ENCODE results near the gene HS3ST3B1.

Gene HS3ST3B1

GRCh38 chr17:14321980-14322776 is 21.3 kb downstream of the HS3ST3B1 start:
- no peak for DNase-seq

- no peak for DNase-seq
Measured at GRCh38 chr17:14323522-14323981, 22.7 kb downstream of the HS3ST3B1 start.

- no peak for DNase-seq
Measured at GRCh38 chr17:14325618-14326167, 24.8 kb downstream of the HS3ST3B1 start.

- no peak for DNase-seq
Measured at GRCh38 chr17:14329900-14330491, 29.1 kb downstream of the HS3ST3B1 start.

- DNase-seq = no peak
Measured at GRCh38 chr17:14330492-14330962, 29.6 kb downstream of the HS3ST3B1 start.

- no peak for DNase-seq
Measured at GRCh38 chr17:14331225-14331981, 30.5 kb downstream of the HS3ST3B1 start.

GRCh38 chr17:14331982-14332298 is 31.1 kb downstream of the HS3ST3B1 start:
- DNase-seq = no peak

- DNase-seq = no peak
Measured at GRCh38 chr17:14332331-14332730, 31.4 kb downstream of the HS3ST3B1 start.

GRCh38 chr17:14333506-14333905 is 32.6 kb downstream of the HS3ST3B1 start:
- DNase-seq = no peak

GRCh38 chr17:14334276-14334840 is 33.5 kb downstream of the HS3ST3B1 start:
- DNase-seq = no peak

- no peak for DNase-seq
Measured at GRCh38 chr17:14334919-14335318, 34.0 kb downstream of the HS3ST3B1 start.

- DNase-seq = no peak
Measured at GRCh38 chr17:14336418-14336817, 35.5 kb downstream of the HS3ST3B1 start.

GRCh38 chr17:14337596-14338079 is 36.8 kb downstream of the HS3ST3B1 start:
- peak; percentile 82 for DNase-seq

- no peak for DNase-seq
Measured at GRCh38 chr17:14340857-14341754, 40.2 kb downstream of the HS3ST3B1 start.

GRCh38 chr17:14341866-14342265 is 41.0 kb downstream of the HS3ST3B1 start:
- DNase-seq = no peak

GRCh38 chr17:14346801-14347200 is 45.9 kb downstream of the HS3ST3B1 start:
- no peak for DNase-seq

GRCh38 chr17:14351493-14351892 is 50.6 kb downstream of the HS3ST3B1 start:
- DNase-seq = no peak

GRCh38 chr17:14352136-14352535 is 51.3 kb downstream of the HS3ST3B1 start:
- no peak for DNase-seq

GRCh38 chr17:14353861-14354474 is 53.1 kb downstream of the HS3ST3B1 start:
- DNase-seq = no peak

GRCh38 chr17:14354807-14355206 is 53.9 kb downstream of the HS3ST3B1 start:
- no peak for DNase-seq

GRCh38 chr17:14355556-14355955 is 54.7 kb downstream of the HS3ST3B1 start:
- no peak for DNase-seq

Measured in activated CD4-positive, alpha-beta T cell treated with anti-CD3 and anti-CD28 coated beads for 48 hours (primary cell).